Hepatocyte (in vitro differentiated cells): ENCODE measurements around the gene MAN1C1. TPM values are rescaled to one million over a fixed set of nuclear protein-coding genes. Genes with fewer than 3 reads are reported as not detected.

Source experiments
- DNase-seq: peaks from one replicate; pipeline ENCODE4 v3.0.0-alpha.2; 2016; ENCODE audit warnings: low spot score
- H2AFZ ChIP-seq: fragments of 200-600 bp; sonication (generic); 2 replicates; pipeline ENCODE4 v1.6.0; 2016; ENCODE audit warnings: antibody characterized with exemption, mild to moderate bottlenecking
- H3K27ac ChIP-seq: fragments of 200-600 bp; sonication (generic); 2 replicates; pipeline ENCODE4 v1.5.1; 2016; ENCODE audit warnings: mild to moderate bottlenecking
- H3K27me3 ChIP-seq: fragments of 200-600 bp; sonication (generic); 2 replicates; pipeline ENCODE4 v1.6.1; 2016
- H3K36me3 ChIP-seq: fragments of 200-600 bp; sonication (generic); replicated peaks from 2 replicates; pipeline ENCODE4 v1.5.1; 2016; ENCODE audit warnings: low read depth; ENCODE audit not compliant: insufficient read depth
- H3K4me1 ChIP-seq: fragments of 200-600 bp; sonication (generic); 2 replicates; pipeline ENCODE4 v1.5.1; 2016; ENCODE audit warnings: mild to moderate bottlenecking, moderate library complexity; ENCODE audit not compliant: insufficient read depth
- H3K4me2 ChIP-seq: fragments of 200-600 bp; sonication (generic); 2 replicates; pipeline ENCODE4 v1.6.0; 2016
- H3K4me3 ChIP-seq: fragments of 200-600 bp; sonication (generic); 2 replicates; pipeline ENCODE4 v1.5.1; 2016; ENCODE audit warnings: mild to moderate bottlenecking
- H3K79me2 ChIP-seq: fragments of 200-600 bp; sonication (generic); 2 replicates; pipeline ENCODE4 v1.6.0; 2017; ENCODE audit warnings: mild to moderate bottlenecking
- H3K9me2 ChIP-seq: fragments of 200-600 bp; sonication (generic); replicated peaks from 2 replicates; pipeline ENCODE4 v1.6.0; 2017; ENCODE audit warnings: mild to moderate bottlenecking; ENCODE audit not compliant: insufficient read depth
- H3K9me3 ChIP-seq: fragments of 200-600 bp; sonication (generic); 2 replicates; pipeline ENCODE4 v1.5.1; 2016; ENCODE audit warnings: low read depth, mild to moderate bottlenecking
- H4K20me1 ChIP-seq: fragments of 200-600 bp; sonication (generic); 2 replicates; pipeline ENCODE4 v1.6.0; 2016; ENCODE audit warnings: mild to moderate bottlenecking; ENCODE audit not compliant: insufficient read depth, poor library complexity, severe bottlenecking
- CTCF ChIP-seq: fragments of 200-600 bp; sonication (generic); IDR thresholded peaks from 2 replicates; pipeline ENCODE4 v1.5.1; 2016; ENCODE audit warnings: antibody characterized with exemption, mild to moderate bottlenecking; ENCODE audit not compliant: poor library complexity
- EZH2 ChIP-seq: fragments of 200-600 bp; sonication (generic); IDR thresholded peaks from 2 replicates; pipeline ENCODE4 v1.6.1; 2016; ENCODE audit warnings: antibody characterized with exemption, mild to moderate bottlenecking, borderline replicate concordance
- EZH2phosphoT487 ChIP-seq: fragments of 200-600 bp; sonication (generic); IDR thresholded peaks from one replicate; pipeline ENCODE4 v1.6.1; 2018; ENCODE audit warnings: antibody characterized with exemption, mild to moderate bottlenecking, low read depth, moderate library complexity; ENCODE audit not compliant: unreplicated experiment, severe bottlenecking
- WGBS: methylation state at CpG from one replicate; pipeline ENCODE4 v1.1.6; 2016; ENCODE audit warnings: low lambda C conversion rate; ENCODE audit errors: missing lambda C conversion rate; 5-methylcytosine and 5-hydroxymethylcytosine counted together
- polyA plus RNA-seq: library from polyadenylated mRNA; unstranded; fragments of >200 nt; fragmentation: Nextera tagmentation; extraction: Ambion mirVana; gene quantifications from 2 replicates; pipeline ENCODE4 v1.2.1, GENCODE V29; 2016
- total RNA-seq: library from RNA; depleted of rRNA; stranded (reverse); fragments of >200 nt; gene quantifications from 2 replicates; pipeline ENCODE4 v1.2.3, GENCODE V29; 2014

MAN1C1 gene
- total and polyA plus RNA-seq, 2 experiments from 2014 or later = 20.6 to 29.3 TPM

DNA sequence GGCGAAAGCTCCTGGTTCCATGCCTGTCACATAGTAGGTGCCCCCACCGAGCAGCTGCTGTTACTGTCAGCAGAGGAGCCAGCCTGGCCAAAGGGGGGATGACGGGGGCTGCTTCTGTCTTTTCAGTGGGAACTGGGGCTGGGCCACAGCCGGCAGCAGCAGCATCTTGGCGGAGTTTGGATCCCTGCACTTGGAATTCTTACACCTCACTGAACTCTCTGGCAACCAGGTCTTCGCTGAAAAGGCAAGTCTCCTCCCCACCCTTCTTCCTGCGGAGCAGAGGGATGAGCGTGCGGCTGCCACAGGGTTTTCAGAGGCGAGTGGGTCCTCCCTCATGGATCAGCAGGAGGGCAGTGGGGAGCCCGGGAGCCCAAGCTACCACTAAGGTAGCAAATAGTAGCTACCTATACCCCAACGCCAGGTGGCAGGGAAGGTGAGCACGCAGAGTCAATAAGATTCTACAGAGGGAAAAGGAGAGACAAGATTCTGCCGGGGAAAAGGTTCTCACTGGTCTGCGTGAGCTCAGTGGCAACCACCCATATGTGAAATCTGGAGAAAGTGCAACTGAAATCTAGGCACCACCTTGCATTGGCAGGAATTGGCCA, 142.0 kb downstream of the MAN1C1 start:
- Histone ChIP-seq H3K9me2 (no peaks in the 10 kb centered on the region), H3K4me1 (no peaks in the 10 kb centered on the region), H3K4me2 (no peak overlapping the region), H3K27ac (no peak overlapping the region), H3K36me3 (no peaks in the 10 kb centered on the region), H2AFZ (no peak overlapping the region), H4K20me1 (no peaks in the 10 kb centered on the region), H3K9me3 (no peaks in the 10 kb centered on the region), H3K27me3 (no peaks in the 10 kb centered on the region), H3K4me3 (no peak overlapping the region), H3K79me2 (no peaks in the 10 kb centered on the region)
- 85% methylated on average over 15 of the region's 15 CpGs for WGBS
- no peak for TF ChIP-seq CTCF
- DNase-seq = no peak

- H3K9me2 ChIP-seq = no peaks in the 10 kb centered on the region
- TF ChIP-seq EZH2 = no peak
- no peak for TF ChIP-seq CTCF
- no peak for TF ChIP-seq EZH2phosphoT487
- no peak overlapping the region for H3K27ac ChIP-seq
- no peak for DNase-seq
- no peaks in the 10 kb centered on the region for H3K27me3 ChIP-seq
- H3K4me2 ChIP-seq = no peak overlapping the region
- no peaks in the 10 kb centered on the region for H3K36me3 ChIP-seq
- no peaks in the 10 kb centered on the region for H4K20me1 ChIP-seq
- no peak overlapping the region for H3K4me3 ChIP-seq
- H3K4me1 ChIP-seq = peaks cover 1% of the 10 kb centered on the region
- WGBS = 92% methylated on average over 11 of the region's 11 CpGs
- H3K9me3 ChIP-seq = no peaks in the 10 kb centered on the region
- H3K79me2 ChIP-seq = no peaks in the 10 kb centered on the region
- no peak overlapping the region for H2AFZ ChIP-seq
Observed at GRCh38 chr1:25760122-25760719, 143.6 kb downstream of the MAN1C1 start.

GRCh38 chr1:25760871-25761270, 144.3 kb downstream of the MAN1C1 start:
- Histone ChIP-seq H3K36me3 (no peaks in the 10 kb centered on the region), H3K9me3 (no peaks in the 10 kb centered on the region), H3K4me3 (no peak overlapping the region), H3K4me2 (no peak overlapping the region), H3K27me3 (no peaks in the 10 kb centered on the region), H3K9me2 (no peaks in the 10 kb centered on the region), H3K79me2 (no peaks in the 10 kb centered on the region), H3K27ac (no peak overlapping the region), H4K20me1 (no peaks in the 10 kb centered on the region), H3K4me1 (peaks cover 8% of the 10 kb centered on the region), H2AFZ (no peak overlapping the region)
- TF ChIP-seq EZH2 = no peak
- no peak for TF ChIP-seq EZH2phosphoT487
- no peak for TF ChIP-seq CTCF
- no peak for DNase-seq
- whole genome bisulfite sequencing = 61% methylated on average over 5 of the region's 5 CpGs
